ENCODE measurements around the gene COX7A2L.

- TF ChIP-seq CTCF (IDR thresholded peaks at IDR 0.05; ENCODE audit: insufficient read depth, low read length, poor library complexity, severe bottlenecking) (no peak), EZH2phosphoT487 (conservative IDR thresholded peaks at IDR 0.05; ENCODE audit: low read length) (no peak)
These were observed 31.2 kb upstream of the COX7A2L start for GRCh38 chr2:42392191-42392590.

Data from SU-DHL-6 (cell line).